ENCODE measurements around the gene ISY1.

DNA sequence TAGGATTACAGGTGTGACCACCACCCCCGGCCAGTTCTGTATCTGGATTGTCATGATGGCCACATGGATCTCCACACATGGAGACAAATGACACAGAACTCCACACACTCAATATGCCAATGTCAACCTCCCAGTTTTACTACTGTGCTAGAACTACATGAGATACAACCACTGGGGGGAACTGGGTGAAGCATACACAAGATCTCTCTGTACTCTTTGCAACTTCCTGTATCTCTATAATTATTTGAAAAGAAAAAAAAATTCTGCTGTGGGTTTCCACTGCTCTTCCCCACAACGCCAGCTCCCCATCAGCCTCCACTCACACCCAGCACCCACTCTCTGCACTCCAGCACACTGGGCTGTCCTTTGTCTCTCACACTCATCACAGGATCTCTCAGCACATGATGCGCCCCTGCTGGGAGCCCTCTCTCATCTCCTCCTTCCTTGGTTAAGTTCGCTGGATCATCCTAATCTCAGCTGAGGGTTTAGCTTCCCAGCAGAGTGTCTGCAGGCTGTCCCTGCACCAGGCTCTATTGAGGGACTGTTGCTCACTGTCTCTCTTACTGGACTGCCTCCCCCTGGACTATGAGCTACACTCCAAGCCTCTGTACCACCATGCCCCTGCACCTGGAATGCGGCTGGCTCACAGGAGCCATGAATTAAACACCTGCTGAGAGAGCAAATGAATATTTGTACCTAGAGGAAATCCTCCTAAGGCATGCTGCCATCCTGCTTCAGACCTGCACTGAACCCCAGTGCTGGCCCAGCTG is 28.6 kb downstream of the ISY1 start:
- TF ChIP-seq TAF1 (IDR thresholded peaks at IDR 0.05; ENCODE audit: borderline replicate concordance, insufficient read depth, low read length): no peak
- TF ChIP-seq SIN3A (IDR thresholded peaks at IDR 0.05; ENCODE audit: borderline replicate concordance, insufficient read depth, low read length): no peak
- TF ChIP-seq POLR2AphosphoS5 (IDR thresholded peaks at IDR 0.05; ENCODE audit: low read depth, low read length): no peak
- TF ChIP-seq, protein P1, sequence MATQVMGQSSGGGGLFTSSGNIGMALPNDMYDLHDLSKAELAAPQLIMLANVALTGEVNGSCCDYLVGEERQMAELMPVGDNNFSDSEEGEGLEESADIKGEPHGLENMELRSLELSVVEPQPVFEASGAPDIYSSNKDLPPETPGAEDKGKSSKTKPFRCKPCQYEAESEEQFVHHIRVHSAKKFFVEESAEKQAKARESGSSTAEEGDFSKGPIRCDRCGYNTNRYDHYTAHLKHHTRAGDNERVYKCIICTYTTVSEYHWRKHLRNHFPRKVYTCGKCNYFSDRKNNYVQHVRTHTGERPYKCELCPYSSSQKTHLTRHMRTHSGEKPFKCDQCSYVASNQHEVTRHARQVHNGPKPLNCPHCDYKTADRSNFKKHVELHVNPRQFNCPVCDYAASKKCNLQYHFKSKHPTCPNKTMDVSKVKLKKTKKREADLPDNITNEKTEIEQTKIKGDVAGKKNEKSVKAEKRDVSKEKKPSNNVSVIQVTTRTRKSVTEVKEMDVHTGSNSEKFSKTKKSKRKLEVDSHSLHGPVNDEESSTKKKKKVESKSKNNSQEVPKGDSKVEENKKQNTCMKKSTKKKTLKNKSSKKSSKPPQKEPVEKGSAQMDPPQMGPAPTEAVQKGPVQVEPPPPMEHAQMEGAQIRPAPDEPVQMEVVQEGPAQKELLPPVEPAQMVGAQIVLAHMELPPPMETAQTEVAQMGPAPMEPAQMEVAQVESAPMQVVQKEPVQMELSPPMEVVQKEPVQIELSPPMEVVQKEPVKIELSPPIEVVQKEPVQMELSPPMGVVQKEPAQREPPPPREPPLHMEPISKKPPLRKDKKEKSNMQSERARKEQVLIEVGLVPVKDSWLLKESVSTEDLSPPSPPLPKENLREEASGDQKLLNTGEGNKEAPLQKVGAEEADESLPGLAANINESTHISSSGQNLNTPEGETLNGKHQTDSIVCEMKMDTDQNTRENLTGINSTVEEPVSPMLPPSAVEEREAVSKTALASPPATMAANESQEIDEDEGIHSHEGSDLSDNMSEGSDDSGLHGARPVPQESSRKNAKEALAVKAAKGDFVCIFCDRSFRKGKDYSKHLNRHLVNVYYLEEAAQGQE (IDR thresholded peaks at IDR 0.05; ENCODE audit: insufficient read depth in 1 of 2, low read depth in 2 of 2, low read length in 2 of 2): no peak
- no peak for TF ChIP-seq FOXP2 (optimal IDR thresholded peaks at IDR 0.05; ENCODE audit: borderline replicate concordance, extremely low read depth, extremely low read length, insufficient read depth)
